Inflammatory macrophage treated with lipopolysaccharide for 4 hours (primary cell): ENCODE measurements around the gene NFYA.
A peak's percentile ranks its signal among the peaks of the same experiment; 100 is the strongest.

ENCODE experiments used
- DNase-seq: peaks from one replicate; pipeline ENCODE4 v3.0.0-alpha.2; 2020

Gene NFYA

DNA sequence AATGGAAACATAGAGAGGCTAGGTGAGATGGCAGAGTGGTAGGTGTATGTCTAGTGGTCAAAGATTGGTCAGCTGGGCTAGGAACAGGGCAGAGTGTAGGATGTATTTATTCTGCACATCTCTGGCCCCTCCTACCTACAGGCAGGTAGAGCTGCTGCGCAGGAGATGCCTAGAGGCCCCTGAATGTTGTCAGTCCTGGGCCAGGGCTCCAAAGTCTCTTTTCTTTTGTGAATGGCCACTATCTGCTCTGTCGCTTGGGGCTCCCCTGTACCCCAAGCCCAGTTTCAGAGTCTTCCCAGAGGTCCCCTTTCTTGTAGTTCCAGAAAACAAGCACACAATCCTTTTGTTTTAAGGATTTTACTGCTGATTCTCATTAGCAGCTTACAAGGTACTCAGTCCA, 25.5 kb upstream of the NFYA start:
- DNase-seq = no peak

DNA sequence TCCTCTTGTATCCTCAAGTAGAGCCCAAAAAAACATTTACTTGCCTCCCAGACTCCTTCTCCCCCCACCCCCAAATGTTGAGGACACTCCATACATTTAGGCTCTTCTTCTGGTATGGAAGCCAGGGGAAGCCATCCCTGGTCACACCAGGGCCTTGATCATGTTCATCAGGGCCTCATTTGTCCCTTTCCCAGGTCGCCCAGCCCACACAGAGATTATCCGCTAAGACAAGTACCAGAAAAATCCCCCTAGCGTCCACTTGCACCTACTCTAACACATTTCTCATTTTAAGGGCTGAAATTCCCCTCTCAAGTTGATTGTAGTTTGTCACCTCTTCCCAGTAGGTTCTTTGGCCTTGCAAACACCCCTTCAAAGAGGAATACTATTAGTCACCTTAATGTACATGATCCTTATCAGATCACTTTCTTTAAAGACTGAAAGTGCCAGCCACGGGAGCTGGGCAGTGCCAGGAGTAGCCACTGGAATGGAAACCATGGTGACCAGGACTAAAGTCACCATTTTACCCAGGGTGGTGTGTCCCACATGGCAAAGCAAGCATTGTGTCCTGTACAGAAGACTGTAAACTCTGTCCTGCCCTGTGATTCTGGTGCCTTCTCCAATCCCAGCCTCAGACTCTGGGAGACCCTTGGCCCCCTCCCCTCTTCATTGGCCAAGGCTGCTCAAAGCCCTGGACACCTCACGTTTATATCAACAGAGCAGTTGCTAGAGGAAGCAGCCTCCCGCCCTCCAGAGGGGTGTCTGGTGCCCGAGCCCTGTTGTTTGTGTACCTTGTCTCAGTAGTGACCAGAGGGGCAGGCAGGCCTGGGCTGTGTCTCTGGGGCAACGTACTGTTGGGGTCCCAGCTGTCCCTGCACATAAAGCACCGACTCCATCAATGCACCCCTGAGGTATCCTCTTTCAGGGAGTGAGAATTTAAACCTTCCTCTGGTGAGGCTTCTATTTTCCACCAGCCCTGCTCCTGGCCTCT, 24.7 kb upstream of the NFYA start:
- no peak for DNase-seq

DNA sequence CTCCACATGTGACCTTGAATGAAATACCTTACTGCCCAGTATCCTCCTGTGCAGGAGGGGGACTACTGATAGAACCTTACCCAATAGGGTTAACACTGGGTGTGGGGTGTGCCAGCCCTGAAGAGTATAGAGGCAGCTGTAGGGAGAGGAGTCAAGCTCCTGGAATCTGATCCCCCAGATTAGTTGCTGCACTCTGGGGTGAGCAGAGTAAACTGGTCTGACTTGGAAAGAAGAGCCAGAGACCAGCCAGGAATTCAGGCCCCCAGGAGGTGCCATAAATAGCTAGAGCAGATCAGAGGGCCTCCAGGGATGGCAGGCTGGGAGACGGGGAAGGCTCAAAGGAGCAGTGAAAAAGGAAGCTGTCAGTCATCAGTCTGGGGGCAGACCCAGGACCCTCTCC, 23.3 kb upstream of the NFYA start:
- no peak for DNase-seq

DNA sequence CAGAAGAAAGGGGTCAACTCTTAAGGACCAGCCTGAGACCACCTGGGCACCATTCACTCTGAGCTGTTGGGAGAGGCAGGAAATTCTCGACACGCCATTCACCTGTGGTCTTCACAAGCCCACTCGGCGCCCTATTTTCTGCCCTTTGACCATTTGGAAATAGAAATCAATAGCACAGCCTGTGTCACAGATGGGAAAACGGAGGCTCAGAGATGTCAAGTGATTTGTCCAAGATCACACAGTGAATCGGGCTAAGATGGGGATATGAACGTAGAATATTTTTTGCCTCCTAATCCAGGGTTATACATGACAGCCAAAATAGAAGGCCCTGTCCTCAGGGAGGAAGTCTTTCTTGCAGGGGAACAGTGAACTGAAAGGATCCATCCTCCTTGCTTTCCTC, 22.8 kb upstream of the NFYA start:
- no peak for DNase-seq

DNA sequence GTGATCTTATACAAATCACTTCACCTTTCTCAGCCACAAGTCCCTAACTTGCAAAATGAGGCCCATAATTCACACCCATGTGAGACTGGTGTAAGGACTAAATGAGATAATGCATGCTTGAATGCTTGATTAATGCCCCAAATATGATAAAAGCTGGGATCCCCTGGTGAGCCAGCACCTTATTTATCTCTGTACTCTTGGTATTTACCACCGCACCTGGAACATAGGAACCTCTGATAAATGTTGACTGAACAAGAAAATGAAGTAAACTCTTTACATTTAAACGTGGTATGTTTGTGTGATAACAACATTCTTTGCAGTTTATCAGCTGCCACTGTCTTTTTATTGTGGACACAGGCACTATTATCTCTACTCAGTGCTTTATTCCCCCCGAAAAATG, 22.2 kb upstream of the NFYA start:
- DNase-seq = no peak

DNA sequence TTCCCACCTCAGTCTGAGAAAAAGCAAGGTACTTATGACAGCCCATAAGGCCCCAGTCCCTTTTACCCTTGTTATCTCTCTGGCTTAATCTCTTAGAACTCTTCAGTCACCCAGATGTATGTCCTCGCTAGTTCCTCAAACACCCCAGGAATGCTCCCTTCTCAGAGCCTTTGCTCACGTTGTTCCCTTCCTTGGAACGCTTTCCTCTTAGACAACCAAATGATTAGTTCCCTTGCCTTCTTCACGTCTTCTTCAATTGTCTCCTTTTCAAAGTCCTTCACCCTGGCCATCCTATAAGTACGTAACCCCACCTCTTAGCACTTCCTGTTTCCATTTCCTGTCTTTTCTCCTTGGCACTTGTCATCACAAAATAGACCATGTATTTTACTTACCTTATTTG, 20.9 kb upstream of the NFYA start:
- peak; percentile 44 for DNase-seq

DNA sequence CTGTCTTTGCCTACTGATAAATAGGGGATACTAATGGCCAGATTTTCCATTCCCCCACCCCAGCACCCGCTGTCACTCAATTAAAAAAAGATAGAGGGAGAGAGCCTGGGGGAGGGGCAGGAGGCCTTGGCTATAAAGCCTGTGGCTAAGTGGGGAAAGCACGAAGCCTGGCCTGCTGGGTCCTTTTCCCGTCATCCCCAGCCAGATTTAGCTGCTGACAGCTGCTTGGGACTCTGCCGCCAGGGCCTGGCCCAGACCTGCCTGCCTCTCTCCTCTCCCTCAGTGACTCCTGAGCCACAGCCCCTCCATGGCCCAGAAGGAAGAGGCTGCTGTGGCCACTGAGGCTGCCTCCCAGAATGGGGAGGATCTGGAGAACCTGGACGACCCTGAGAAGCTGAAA, 19.7 kb upstream of the NFYA start, which contains the start of gene APOBEC2:
Gene APOBEC2, plus strand, starts transcription at position 162 of the 400 bp plus-strand sequence. Its CDS starts 146 bp downstream, at position 308.
- DNase-seq = no peak

DNA sequence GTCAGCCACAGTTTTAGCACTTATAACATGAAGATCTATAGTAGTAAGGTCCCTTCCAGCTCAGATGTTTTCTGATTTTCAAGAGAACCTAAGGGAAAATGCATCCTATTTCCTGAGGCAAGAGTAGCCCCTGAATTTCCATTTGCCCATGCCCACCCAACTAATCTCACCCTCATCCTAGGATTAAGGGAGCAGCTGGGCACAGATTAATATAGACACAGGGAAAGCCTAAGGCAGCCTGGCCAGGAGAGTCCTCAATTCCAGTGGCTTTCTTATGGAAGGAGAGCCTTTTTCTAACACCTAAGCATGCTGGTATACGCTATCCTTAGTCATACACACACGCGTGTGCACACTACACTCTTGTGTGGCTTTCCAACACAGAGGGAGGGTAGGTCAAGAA, 18.3 kb upstream of the NFYA start:
- no peak for DNase-seq

DNA sequence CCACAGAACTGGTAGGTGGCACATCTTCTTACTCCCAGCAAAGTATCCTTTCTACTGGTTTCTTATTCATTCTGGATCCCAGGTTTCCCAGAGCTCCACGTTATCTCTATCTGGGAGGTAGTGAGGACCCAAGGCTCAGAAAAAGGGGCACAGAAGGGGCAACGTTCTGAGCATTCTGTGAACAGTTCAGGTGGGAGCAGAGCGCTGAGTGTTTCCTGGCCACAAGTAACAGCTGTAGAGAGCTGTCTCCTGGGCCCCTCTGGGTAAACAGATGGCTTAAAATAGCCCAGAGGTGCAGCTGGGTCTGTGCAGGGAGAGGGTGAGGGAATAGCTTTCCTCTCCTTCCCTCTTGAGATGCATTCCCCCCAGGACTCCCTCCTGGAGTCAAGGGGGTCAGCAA, 17.6 kb upstream of the NFYA start:
- no peak for DNase-seq

DNA sequence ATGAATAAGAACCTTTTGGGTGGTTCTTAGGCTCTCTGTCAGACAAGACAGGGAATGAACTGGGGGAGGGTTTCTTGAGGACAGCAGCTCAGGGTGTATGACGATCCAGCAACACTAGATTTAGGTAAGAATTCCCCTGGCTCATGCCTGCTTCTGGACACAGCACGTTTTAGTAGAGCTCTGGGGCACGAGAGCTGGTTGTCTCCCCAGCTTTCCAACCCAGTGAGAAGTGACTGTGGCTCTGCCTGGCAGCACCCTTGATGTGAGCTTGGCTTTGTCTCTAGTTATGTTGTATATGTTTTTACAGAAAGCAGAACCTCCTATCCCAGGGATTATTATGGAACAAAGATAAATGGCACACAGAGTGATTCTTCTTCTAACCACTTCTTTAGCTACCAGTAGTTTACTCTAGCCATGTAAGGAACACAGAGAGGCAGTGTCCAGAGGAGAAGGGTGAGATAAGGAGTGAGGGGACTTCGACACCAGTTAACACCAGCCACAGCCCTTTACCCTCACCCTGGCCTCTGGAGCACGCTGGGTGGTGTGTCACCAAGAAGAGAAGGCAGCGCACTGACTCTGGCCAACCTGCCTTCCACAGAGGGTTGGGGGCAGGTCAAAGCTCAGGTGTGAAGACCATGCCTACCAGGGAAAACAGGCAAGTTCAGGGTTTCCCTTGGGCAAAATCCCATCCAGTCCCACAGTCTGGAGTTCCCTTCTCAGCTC, 15.8 kb upstream of the NFYA start:
- DNase-seq = no peak

DNA sequence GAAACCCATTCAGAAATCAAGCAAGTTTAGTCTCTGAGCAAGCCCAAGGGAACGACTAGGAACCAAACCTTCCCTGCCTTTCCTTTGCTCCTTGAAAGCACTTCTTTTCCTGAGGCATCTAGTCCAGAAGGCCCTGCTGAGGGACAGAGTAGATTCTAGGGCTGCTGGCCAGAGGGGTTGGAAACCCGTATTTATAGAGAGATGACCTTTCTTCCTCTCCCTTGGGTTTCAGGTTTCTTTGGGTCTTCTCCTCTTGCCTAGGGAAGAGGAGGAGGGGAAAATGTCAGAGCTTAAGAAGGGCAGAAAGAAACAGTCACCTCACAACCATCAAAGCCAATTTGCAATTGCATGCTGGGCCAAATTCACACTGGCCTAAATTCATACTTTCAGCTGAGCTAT, 14.0 kb upstream of the NFYA start:
- no peak for DNase-seq

DNA sequence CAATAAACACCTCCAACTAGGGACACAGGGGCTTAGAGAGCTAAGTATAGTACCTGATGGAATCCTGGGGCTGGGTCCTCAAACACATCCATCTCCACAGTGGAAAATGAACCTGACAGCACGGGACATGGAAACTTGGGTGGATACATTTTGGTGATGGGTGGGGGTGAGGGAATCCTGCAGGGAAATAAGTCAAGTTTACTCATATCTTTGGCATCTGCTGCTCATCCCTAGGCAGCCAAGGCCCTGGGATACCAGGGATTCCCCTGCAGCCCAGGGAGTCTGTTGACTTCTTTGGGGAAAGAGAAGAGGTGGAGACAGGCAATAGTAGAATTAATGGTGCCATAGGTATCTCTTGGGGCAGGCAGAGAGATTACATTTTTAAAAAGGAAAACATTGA, 13.2 kb upstream of the NFYA start:
- no peak for DNase-seq

DNA sequence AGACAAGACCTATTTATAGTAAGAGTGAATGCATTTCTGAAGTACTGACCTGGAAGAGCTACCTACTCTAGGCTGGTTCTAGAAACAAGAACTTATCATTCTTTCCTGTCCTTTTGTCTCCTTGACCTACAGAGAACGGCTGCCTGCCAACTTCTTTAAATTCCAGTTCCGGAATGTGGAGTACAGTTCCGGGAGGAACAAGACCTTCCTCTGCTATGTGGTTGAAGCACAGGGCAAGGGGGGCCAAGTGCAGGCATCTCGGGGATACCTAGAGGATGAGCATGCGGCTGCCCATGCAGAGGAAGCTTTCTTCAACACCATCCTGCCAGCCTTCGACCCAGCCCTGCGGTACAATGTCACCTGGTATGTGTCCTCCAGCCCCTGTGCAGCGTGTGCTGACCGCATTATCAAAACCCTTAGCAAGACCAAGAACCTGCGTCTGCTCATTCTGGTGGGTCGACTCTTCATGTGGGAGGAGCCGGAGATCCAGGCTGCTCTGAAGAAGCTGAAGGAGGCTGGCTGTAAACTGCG, 11.5 kb upstream of the NFYA start:
- no peak for DNase-seq

DNA sequence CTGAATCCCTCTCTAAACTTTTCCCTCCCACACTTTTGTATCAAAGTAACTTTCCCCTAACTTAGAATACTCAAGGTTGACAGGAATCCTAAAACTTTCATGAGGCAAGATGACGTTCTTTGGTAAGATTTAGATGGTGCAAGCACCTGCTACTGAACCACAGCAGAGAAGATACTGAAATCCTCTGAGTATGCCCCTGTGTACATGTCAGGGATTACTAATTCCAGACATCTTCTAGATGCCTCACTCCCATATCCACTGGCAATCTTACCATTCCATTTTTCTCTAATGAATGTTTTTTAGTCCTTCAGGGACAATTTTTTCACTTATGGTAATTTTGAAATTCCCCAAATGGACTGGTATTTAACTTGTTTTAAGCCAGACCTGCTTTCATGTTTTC, 10.7 kb upstream of the NFYA start:
- DNase-seq = no peak

DNA sequence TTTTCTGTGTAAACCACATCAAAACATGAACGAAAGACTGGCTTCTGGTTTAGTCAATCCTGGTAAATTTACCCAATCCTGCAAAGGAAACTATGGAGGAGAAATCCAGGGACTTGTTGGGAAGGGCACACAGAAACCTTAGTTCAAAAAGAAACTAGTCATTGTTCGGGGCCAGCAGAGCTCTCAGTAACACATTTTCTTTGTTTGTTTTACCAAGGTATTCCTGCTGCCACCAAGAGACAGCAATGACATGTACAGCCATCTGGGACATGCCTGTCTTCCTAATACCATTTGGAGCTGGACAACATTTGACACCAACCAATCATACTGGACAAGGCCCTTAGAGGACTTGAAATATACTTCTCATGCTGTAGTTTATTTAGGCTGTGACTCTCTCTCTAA, 8.9 kb upstream of the NFYA start:
- no peak for DNase-seq

DNA sequence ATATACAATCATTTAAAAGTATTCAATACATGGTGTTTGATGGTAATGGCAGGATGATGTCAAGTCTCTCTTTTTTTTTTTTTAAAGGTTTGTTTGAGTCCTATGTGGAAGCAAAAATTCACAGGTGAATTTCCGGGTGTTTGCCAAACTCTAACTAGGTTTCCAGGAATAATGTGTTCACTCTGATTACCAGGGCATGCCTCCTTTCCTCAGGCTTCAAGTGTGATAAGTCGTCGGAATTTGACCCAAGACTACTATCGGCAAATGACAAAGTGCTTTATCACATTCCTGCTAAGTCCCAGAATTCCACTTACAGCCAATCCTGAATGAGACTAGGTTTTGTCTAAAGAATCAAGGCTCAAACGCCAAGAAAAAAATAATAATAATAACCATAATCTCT, 7.9 kb upstream of the NFYA start:
- no peak for DNase-seq

DNA sequence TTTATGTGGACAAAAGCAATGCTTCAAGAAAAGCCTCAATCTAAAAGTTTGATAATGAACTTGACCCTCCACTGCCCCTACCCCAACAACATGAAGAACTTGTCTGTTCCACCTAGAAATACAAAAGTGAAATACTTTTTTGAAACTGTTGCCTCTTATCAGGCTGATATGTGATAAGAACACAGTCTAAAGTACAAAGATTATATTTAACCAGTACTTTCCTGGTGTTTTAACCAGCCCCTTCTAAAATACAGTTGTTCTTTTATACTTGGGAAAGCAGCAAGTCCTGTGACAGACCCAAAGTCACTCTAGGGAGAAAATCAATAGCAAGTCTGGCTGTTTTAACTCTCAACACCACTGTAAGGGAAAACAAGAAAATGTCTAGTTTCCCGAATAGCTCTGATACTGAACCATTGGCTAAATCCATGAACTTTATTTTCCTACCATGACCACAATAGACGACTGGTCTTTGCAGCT, 7.2 kb upstream of the NFYA start:
- DNase-seq = no peak

DNA sequence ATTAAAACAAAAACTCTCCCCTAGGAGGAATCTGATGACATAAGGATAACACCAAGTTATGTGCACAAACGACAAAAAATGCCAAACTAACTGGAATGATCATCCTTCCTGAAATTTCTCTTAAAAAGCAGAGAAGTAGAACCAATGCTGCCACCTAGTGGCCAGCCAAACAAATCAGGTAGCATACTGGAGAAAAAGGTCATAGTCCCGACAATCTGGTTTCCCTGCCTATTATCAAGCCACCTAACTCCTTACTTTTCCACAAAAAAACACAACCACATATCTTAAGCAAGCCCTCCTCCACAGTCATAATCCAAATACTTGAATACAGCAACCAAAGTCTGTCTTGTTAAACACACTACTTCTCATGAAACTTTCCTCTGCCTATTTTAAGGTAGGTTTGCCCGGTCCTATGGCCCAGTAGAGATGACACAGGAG, 5.9 kb upstream of the NFYA start:
- peak; percentile 73 for DNase-seq

DNA sequence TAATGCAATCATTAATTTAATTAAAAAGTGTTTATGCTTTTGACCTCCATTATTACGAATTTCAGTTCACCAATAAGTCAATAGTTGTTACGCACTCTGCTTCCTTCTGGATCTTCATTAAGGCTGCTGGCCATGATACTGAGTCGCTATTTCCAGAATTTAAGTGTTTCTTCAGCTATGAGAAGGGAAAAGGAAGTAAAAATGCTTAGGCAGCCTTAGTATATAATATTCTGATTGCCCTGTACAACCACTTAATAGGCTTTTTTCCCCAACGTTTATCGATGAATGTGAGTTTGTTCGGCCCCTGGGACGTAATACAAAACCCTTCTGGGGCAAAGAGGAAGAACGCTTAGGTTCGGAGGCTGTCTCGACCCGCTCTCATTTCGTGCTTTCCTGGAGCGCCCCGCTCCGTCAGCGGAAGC, 1.3 kb upstream of the NFYA start:
- no peak for DNase-seq

DNA sequence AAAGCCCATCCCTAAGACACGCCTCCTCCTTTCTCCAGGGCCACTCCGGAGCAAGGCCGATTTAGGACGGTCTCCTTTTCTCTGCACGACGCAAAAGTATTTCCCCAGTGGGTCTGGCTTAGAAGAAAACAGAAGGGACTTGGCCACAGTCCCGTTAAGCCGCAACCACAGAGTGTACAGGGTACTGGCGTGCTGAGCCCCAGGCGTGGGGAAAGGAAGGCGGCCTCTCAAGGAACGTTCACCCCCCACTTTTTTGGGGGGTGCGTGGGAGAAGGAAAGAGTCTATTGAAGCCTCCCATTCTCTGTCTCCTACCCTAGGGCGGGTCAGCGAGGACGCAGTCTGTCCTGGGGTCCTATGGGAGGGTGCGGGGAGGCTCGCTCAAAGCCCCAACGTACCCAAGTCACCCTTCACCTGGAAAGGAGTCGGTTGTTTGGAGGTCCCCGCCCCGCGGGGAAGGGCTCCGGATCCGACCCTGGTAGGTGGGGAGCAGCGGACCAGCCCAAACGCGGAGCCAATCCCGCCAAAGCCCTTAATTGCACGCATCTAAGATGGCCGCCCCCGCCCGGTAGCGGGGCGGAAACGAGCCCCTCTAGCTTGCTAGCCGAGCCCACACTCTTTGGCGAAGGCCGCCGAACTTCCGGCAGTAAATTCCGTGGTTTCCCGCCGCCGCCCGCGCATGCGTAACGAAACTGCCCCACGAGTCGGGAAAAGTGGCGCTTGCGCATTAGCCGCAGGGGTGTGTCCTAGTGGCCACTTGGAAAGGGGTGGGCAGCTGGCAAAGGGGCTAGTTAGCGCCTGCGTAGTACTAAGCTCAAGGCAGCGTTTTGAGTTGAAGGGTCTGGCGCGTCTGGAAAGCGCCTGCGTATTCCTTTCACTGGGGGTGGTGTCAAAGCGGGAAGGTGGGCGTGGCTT, 595 bp upstream of the NFYA start, which contains the start of gene OARD1:
Gene OARD1, minus strand, starts transcription at position 434 of the 913 bp plus-strand sequence. CDS start 722 bp downstream, outside the sequence.
- DNase-seq = peak; percentile 100

DNA sequence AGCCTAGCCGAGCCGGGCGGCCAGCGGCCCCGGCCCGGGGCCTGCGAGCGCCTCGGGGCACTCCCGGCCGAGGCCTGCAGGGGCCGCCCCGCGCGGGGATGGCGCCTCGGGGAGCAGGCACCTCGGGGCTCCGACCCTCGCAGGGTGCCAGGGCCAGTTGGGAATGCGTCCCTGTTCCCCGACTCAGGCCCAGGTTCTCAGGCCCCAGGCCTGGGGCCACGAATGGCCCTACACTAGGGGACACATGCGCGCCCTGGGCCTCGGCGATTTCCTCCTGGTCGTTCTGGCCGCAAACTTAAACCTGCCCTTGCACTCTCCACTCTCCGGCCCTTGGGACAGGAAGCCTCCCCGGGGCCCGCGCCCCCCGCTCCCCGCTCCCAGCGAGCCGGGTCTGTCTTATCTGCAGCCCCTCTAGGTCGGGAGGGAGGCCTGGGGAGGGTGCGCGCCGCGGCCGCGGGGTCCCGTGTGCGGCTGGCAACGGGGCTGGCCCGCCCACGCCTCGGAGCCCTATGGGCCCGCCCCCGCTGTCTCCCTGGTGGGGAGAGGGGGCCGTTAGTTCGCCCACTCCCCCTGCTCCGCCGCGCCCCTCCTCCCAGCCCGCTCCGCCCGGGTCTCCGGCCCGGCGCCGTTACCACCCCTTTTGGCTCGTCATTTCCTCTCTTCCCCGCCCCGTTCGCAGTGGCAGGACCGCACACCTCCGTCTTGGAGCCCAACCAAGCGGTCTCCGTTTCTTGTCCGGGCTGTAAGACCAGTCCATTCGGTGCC, 611 bp downstream of the NFYA start:
- DNase-seq = peak; percentile 65
